Prostate gland (tissue), 2 donors: ENCODE data around the gene SIPA1. TPM values are rescaled to one million over a fixed set of nuclear protein-coding genes. Genes with fewer than 3 reads are reported as not detected.

Experiments
- DNase-seq: peaks from one replicate; pipeline ENCODE4 v3.0.0-alpha.2; 2019; ENCODE audit warnings: low spot score
- H3K27ac ChIP-seq, 2 donors: fragments of 200-600 bp; sonication (generic); 2 replicates each; pipeline ENCODE4 v1.5.1; 2017 to 2019
- H3K27me3 ChIP-seq: fragments of 200-600 bp; sonication (generic); replicated peaks from 2 replicates; pipeline ENCODE4 v1.5.1; 2019; ENCODE audit not compliant: insufficient read depth
- H3K36me3 ChIP-seq, 2 donors: fragments of 200-600 bp; sonication (generic); 1 replicate in 1 of 2; 2 replicates in 1 of 2; pipeline versions ENCODE4 v1.5.1 to v1.8.1; 2017 to 2019
- H3K4me1 ChIP-seq: fragments of 200-600 bp; sonication (generic); replicated peaks from 2 replicates; pipeline ENCODE4 v1.5.1; 2019
- H3K4me3 ChIP-seq, 2 donors: fragments of 200-600 bp; sonication (generic); 2 replicates each; pipeline ENCODE4 v1.5.1; 2017 to 2019
- H3K9me3 ChIP-seq: fragments of 200-600 bp; sonication (generic); 2 replicates; pipeline ENCODE4 v1.5.1; 2017
- POLR2A ChIP-seq: fragments of 450-650 bp; IDR thresholded peaks from one replicate; pipeline ENCODE4 v1.6.1; 2016; ENCODE audit warnings: antibody characterized with exemption, mild to moderate bottlenecking
- POLR2AphosphoS5 ChIP-seq: sonication (generic); formaldehyde crosslinking; IDR thresholded peaks from one replicate; pipeline ENCODE4 v1.6.1; 2017; ENCODE audit warnings: antibody characterized with exemption
- WGBS: methylation state at CpG from one replicate; pipeline ENCODE4 v1.1.5; 2018; 5-methylcytosine and 5-hydroxymethylcytosine counted together
- intact Hi-C: fragments of 100-400 bp; cut with DNase I; formaldehyde crosslinking; loops from one replicate; pipeline ENCODE4 v1.14.2; 2022
- microRNA-seq: library from miRNA; unstranded; fragments of <30 nt; microRNA quantifications from one replicate; pipeline ENCODE4, GENCODE V29; 2016
- small RNA-seq, 2 donors: library from RNA; depleted of rRNA; stranded (forward); fragments of <200 nt; gene quantifications; one replicate each; pipeline ENCODE3, GENCODE V24; 2016
- total RNA-seq, 2 donors: library from RNA; depleted of rRNA; stranded (reverse); fragments of >200 nt; gene quantifications; one replicate each; pipeline ENCODE4 v1.1.0, GENCODE V29; 2016
- TF ChIP-seq, protein P1 (sequence below), 4 experiments: fragments of 200-600 bp in 2 of 4; fragments of 450-650 bp in 2 of 4; sonication (generic) in 2 of 4; IDR thresholded peaks; 1 replicate in 3 of 4; 2 replicates in 1 of 4; pipeline ENCODE4 v1.5.1; 2016 to 2019; ENCODE audit warnings: antibody characterized with exemption in 4 of 4, mild to moderate bottlenecking in 2 of 4, moderate library complexity in 2 of 4

The SIPA1 gene
- total RNA-seq, 2 donors from 2014 or later = 38.2 to 45.2 TPM

DNA sequence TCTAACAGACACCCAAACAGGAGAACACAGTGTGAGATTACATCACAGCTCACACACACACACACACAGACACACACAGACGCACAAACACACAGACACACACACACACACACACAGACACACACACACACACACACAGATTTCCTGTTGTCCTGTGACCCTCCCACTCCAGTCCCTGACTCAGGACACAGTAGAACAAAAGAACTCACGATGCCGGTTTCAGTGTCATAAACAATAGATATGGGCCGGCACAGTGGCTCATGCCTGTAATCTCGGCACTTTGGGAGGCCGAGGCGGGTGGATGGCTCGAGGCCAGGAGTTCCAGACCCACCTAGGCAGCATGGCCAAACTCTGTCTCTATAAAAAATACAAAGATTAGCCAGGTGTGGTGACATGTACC, 60.3 kb downstream of the SIPA1 start:
- Histone ChIP-seq H3K4me1 (peaks cover 7% of the 10 kb centered on the region), H3K27ac (no peak overlapping the region), H3K9me3 (no peaks in the 10 kb centered on the region), H3K36me3 (no peaks in the 10 kb centered on the region), H3K4me3 (no peak overlapping the region), H3K27me3 (no peaks in the 10 kb centered on the region)
- 42% methylated on average over 8 of the region's 8 CpGs for WGBS
- intact Hi-C loops = no loop called here
- no peak for TF ChIP-seq POLR2AphosphoS5
- no peak for TF ChIP-seq POLR2A
- DNase-seq = no peak

- intact Hi-C loops = no loop called here
Measured at GRCh38 chr11:65699306-65699705, 61.4 kb downstream of the SIPA1 start.

DNA sequence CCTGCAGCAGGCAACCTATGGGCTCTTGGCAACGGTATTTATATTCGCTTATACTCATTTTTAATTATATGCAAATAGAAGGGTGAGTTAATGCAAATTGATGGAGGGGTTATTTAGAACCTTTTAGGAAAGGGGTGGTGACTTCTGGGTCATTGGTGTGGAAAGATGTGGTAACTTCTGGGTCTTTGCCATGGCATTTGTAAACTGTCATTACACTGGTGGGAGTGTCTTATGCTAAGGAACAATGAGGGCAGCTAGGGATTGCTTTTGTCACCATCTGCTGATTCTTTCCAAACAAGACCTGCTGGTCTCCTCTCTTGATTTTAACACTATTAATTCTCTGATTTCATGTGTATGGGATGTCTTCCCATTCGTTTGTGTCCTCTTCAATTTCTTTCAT, 62.5 kb downstream of the SIPA1 start:
- H3K27ac ChIP-seq = no peak overlapping the region
- WGBS = 81% methylated on average over 3 of the region's 3 CpGs
- H3K4me1 ChIP-seq = peaks cover 3% of the 10 kb centered on the region
- no peak overlapping the region for H3K4me3 ChIP-seq
- no peaks in the 10 kb centered on the region for H3K9me3 ChIP-seq
- TF ChIP-seq POLR2A = no peak
- TF ChIP-seq, protein P1, sequence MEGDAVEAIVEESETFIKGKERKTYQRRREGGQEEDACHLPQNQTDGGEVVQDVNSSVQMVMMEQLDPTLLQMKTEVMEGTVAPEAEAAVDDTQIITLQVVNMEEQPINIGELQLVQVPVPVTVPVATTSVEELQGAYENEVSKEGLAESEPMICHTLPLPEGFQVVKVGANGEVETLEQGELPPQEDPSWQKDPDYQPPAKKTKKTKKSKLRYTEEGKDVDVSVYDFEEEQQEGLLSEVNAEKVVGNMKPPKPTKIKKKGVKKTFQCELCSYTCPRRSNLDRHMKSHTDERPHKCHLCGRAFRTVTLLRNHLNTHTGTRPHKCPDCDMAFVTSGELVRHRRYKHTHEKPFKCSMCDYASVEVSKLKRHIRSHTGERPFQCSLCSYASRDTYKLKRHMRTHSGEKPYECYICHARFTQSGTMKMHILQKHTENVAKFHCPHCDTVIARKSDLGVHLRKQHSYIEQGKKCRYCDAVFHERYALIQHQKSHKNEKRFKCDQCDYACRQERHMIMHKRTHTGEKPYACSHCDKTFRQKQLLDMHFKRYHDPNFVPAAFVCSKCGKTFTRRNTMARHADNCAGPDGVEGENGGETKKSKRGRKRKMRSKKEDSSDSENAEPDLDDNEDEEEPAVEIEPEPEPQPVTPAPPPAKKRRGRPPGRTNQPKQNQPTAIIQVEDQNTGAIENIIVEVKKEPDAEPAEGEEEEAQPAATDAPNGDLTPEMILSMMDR (IDR thresholded peaks at IDR 0.05) = no peak
- no peak for TF ChIP-seq POLR2AphosphoS5
- intact Hi-C loops = loop anchor here (10.0 kb wide), 1 partner anchor 284 kb away; no protein-coding TSS in a partner anchor
- no peaks in the 10 kb centered on the region for H3K27me3 ChIP-seq
- DNase-seq = no peak
- H3K36me3 ChIP-seq = no peaks in the 10 kb centered on the region

More at GRCh38 chr11:65699306-65699705, 61.4 kb downstream of the SIPA1 start:
- Histone ChIP-seq H3K4me1 (peaks cover 7% of the 10 kb centered on the region), H3K27ac (no peak overlapping the region), H3K4me3 (no peak overlapping the region), H3K36me3 (no peaks in the 10 kb centered on the region), H3K27me3 (no peaks in the 10 kb centered on the region), H3K9me3 (no peaks in the 10 kb centered on the region)
- TF ChIP-seq, protein P1 (IDR thresholded peaks at IDR 0.05) = no peak
- 80% methylated on average over 7 of the region's 7 CpGs for WGBS
- no peak for DNase-seq

Small RNAs within 50 kb of the gene (microRNA-seq; reads per million reads assigned to microRNA genes)
- not detected for gene MIR4489
- gene MIR4690 = not detected

Small RNAs within 50 kb of the gene (small RNA-seq; reads per million reads assigned to genes)
- gene MIR4489 (0 to 0.10 reads per million in 2 donors), gene MIR4690 (0 reads per million in 2 donors), gene RN7SL309P (0 reads per million in 2 donors)

Other genes starting within 250 kb of the SIPA1 start
- gene NEAT1, start 215.3 kb upstream of the SIPA1 start, total RNA-seq = 1,000 to 10,000 TPM in 1 of 2 donors, 100 to 1,000 TPM in 1; 110 to 1,326 TPM
- 1,000 to 10,000 TPM; 5,964 to 9,097 TPM for gene MALAT1, start 139.1 kb upstream of the SIPA1 start, total RNA-seq
- 100 to 1,000 TPM; 125 to 177 TPM for gene SCYL1, start 113.0 kb upstream of the SIPA1 start, total RNA-seq
- 100 to 1,000 TPM; 220 to 234 TPM for gene LTBP3, start 79.7 kb upstream of the SIPA1 start, total RNA-seq
- 10 to 100 TPM; 72.8 to 98.1 TPM for gene ZNRD2, start 67.6 kb upstream of the SIPA1 start, total RNA-seq
- gene FAM89B, start 65.6 kb upstream of the SIPA1 start, total RNA-seq = 10 to 100 TPM; 68.6 to 92.6 TPM
- gene EHBP1L1, start 62.0 kb upstream of the SIPA1 start, total RNA-seq = 10 to 100 TPM; 68.2 to 98.7 TPM
- under 1 TPM in 1 of 2 donors, not detected in 1; 0.74 TPM for gene KCNK7, start 42.3 kb upstream of the SIPA1 start, total RNA-seq
- 10 to 100 TPM; 42.7 to 67.9 TPM for gene MAP3K11, start 23.9 kb upstream of the SIPA1 start, total RNA-seq
- gene PCNX3, start 22.3 kb upstream of the SIPA1 start, total RNA-seq = 10 to 100 TPM; 32.0 to 67.9 TPM
- 10 to 100 TPM; 51.8 to 98.4 TPM for gene RELA, start 24.8 kb downstream of the SIPA1 start, total RNA-seq
- 100 to 1,000 TPM in 1 of 2 donors, 10 to 100 TPM in 1; 74.8 to 107 TPM for gene KAT5, start 74.2 kb downstream of the SIPA1 start, total RNA-seq
- 100 to 1,000 TPM in 1 of 2 donors, 10 to 100 TPM in 1; 78.0 to 166 TPM for gene RNASEH2C, start 82.7 kb downstream of the SIPA1 start, total RNA-seq
- 10 to 100 TPM; 15.4 to 18.8 TPM for gene AP5B1, start 142.9 kb downstream of the SIPA1 start, total RNA-seq
- gene OVOL1, start 149.0 kb downstream of the SIPA1 start, total RNA-seq = 1 to 10 TPM; 2.7 to 8.5 TPM
- under 1 TPM in 1 of 2 donors, not detected in 1; 0.91 TPM for gene SNX32, start 195.9 kb downstream of the SIPA1 start, total RNA-seq
- 100 to 1,000 TPM; 654 to 731 TPM for gene CFL1, start 220.1 kb downstream of the SIPA1 start, total RNA-seq
- 10 to 100 TPM; 64.3 to 68.6 TPM for gene MUS81, start 222.3 kb downstream of the SIPA1 start, total RNA-seq
- gene EFEMP2, start 234.7 kb downstream of the SIPA1 start, total RNA-seq = 10 to 100 TPM; 40.0 to 84.5 TPM
- 1 to 10 TPM; 1.3 to 1.8 TPM for gene CTSW, start 241.7 kb downstream of the SIPA1 start, total RNA-seq